Hepatocyte (in vitro differentiated cells): ENCODE measurements around the gene MDC1. TPM values are rescaled to one million over a fixed set of nuclear protein-coding genes. Genes with fewer than 3 reads are reported as not detected.
A peak's percentile ranks its signal among the peaks of the same experiment; 100 is the strongest.

ENCODE experiments used
- DNase-seq: peaks from one replicate; pipeline ENCODE4 v3.0.0-alpha.2; 2016; ENCODE audit warnings: low spot score
- H2AFZ ChIP-seq: fragments of 200-600 bp; sonication (generic); 2 replicates; pipeline ENCODE4 v1.6.0; 2016; ENCODE audit warnings: antibody characterized with exemption, mild to moderate bottlenecking
- H3K27ac ChIP-seq: fragments of 200-600 bp; sonication (generic); 2 replicates; pipeline ENCODE4 v1.5.1; 2016; ENCODE audit warnings: mild to moderate bottlenecking
- H3K27me3 ChIP-seq: fragments of 200-600 bp; sonication (generic); 2 replicates; pipeline ENCODE4 v1.6.1; 2016
- H3K36me3 ChIP-seq: fragments of 200-600 bp; sonication (generic); replicated peaks from 2 replicates; pipeline ENCODE4 v1.5.1; 2016; ENCODE audit warnings: low read depth; ENCODE audit not compliant: insufficient read depth
- H3K4me1 ChIP-seq: fragments of 200-600 bp; sonication (generic); 2 replicates; pipeline ENCODE4 v1.5.1; 2016; ENCODE audit warnings: mild to moderate bottlenecking, moderate library complexity; ENCODE audit not compliant: insufficient read depth
- H3K4me2 ChIP-seq: fragments of 200-600 bp; sonication (generic); 2 replicates; pipeline ENCODE4 v1.6.0; 2016
- H3K4me3 ChIP-seq: fragments of 200-600 bp; sonication (generic); 2 replicates; pipeline ENCODE4 v1.5.1; 2016; ENCODE audit warnings: mild to moderate bottlenecking
- H3K79me2 ChIP-seq: fragments of 200-600 bp; sonication (generic); 2 replicates; pipeline ENCODE4 v1.6.0; 2017; ENCODE audit warnings: mild to moderate bottlenecking
- H3K9me2 ChIP-seq: fragments of 200-600 bp; sonication (generic); replicated peaks from 2 replicates; pipeline ENCODE4 v1.6.0; 2017; ENCODE audit warnings: mild to moderate bottlenecking; ENCODE audit not compliant: insufficient read depth
- H3K9me3 ChIP-seq: fragments of 200-600 bp; sonication (generic); 2 replicates; pipeline ENCODE4 v1.5.1; 2016; ENCODE audit warnings: low read depth, mild to moderate bottlenecking
- H4K20me1 ChIP-seq: fragments of 200-600 bp; sonication (generic); 2 replicates; pipeline ENCODE4 v1.6.0; 2016; ENCODE audit warnings: mild to moderate bottlenecking; ENCODE audit not compliant: insufficient read depth, poor library complexity, severe bottlenecking
- CTCF ChIP-seq: fragments of 200-600 bp; sonication (generic); IDR thresholded peaks from 2 replicates; pipeline ENCODE4 v1.5.1; 2016; ENCODE audit warnings: antibody characterized with exemption, mild to moderate bottlenecking; ENCODE audit not compliant: poor library complexity
- EZH2 ChIP-seq: fragments of 200-600 bp; sonication (generic); IDR thresholded peaks from 2 replicates; pipeline ENCODE4 v1.6.1; 2016; ENCODE audit warnings: antibody characterized with exemption, mild to moderate bottlenecking, borderline replicate concordance
- EZH2phosphoT487 ChIP-seq: fragments of 200-600 bp; sonication (generic); IDR thresholded peaks from one replicate; pipeline ENCODE4 v1.6.1; 2018; ENCODE audit warnings: antibody characterized with exemption, mild to moderate bottlenecking, low read depth, moderate library complexity; ENCODE audit not compliant: unreplicated experiment, severe bottlenecking
- WGBS: methylation state at CpG from one replicate; pipeline ENCODE4 v1.1.6; 2016; ENCODE audit warnings: low lambda C conversion rate; ENCODE audit errors: missing lambda C conversion rate; 5-methylcytosine and 5-hydroxymethylcytosine counted together
- polyA plus RNA-seq: library from polyadenylated mRNA; unstranded; fragments of >200 nt; fragmentation: Nextera tagmentation; extraction: Ambion mirVana; gene quantifications from 2 replicates; pipeline ENCODE4 v1.2.1, GENCODE V29; 2016
- total RNA-seq: library from RNA; depleted of rRNA; stranded (reverse); fragments of >200 nt; gene quantifications from 2 replicates; pipeline ENCODE4 v1.2.3, GENCODE V29; 2014

Gene MDC1
- total and polyA plus RNA-seq, 2 experiments from 2014 or later, result 8.7 to 9.9 TPM

DNA sequence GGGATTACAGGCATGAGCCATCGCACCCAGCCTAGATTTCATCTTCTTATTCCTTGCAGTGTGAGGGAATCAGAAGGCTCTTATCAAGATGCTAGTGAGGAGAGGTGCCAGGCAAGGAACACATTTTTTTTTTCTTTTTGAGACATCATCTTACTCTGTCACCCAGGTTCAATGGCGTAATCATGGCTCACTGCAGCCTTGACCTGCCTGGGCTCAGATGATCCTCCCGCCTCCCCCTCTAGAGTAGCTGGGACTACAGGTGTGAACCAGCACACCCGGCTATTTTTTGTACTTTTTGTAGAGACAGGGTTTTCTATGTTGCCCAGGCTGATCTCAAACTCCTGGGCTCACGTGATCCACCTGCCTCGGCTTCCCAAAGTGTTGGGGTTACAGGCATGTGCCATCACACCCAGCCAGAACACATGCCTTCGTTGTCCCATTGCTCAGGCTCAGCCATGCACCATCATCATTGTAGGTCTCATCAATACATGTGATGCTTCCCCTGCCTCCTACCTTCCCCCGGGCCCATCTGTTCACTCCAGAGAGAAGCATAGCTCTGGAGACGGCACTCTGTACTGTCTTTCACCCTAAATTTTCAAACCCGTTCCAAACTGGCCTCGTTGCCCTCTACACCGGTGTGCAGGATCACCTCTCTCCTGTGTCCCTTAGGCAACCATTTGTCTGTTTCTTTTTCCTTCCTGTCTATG lies 15.3 kb upstream of the MDC1 start:
- no peak overlapping the region for H3K4me3 ChIP-seq

DNA sequence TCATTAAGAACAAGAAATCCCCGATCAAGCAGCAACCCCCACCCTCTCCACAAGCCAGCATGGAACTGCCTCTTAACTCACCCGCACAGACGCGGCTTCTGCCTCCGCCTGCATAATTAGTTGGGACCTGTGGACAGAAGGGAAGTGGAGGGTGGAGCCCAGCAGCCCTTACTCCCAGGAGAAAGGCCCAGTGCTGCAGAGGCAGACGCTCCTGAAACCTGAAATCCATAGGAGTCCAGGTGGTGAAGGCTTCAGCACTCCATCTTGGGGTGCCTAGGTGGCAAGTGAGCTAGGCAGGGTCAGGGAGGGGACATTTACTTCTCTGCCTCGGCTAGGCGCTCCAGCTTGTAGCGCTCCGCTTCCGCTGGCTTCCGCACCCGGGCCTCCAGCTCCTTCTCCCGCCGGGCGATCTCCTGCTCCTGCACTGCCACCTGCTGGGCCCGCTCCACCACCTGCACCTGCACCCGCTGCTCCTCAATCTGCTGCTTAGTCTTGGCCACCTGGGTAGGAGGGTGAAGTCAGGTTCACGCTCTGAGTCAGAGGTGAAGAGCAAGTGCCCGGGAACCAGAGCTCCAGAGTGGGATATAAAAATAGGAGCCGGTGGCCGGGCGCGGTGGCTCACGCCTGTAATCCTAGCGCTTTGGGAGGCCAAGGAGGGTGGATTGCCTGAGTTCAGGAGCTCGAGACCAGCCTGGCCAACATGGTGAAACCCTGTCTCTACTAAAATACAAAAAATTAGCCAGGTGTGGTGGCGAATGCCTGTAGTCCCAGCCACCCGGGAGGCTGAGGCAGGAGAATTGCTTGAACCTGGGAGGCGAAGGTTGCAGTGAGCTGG lies 13.7 kb upstream of the MDC1 start:
- H2AFZ ChIP-seq, result no peak overlapping the region
- no peak overlapping the region for H3K4me3 ChIP-seq
- WGBS, result 65% methylated on average over 30 of the region's 30 CpGs
- H3K9me3 ChIP-seq, result no peaks in the 10 kb centered on the region
- DNase-seq, result peak; percentile 90
- H3K4me2 ChIP-seq, result no peak overlapping the region
- H4K20me1 ChIP-seq, result peaks cover 4% of the 10 kb centered on the region
- H3K36me3 ChIP-seq, result no peaks in the 10 kb centered on the region
- no peaks in the 10 kb centered on the region for H3K4me1 ChIP-seq
- TF ChIP-seq EZH2, result no peak
- TF ChIP-seq EZH2phosphoT487, result no peak
- peak; percentile 63 for TF ChIP-seq CTCF
- no peaks in the 10 kb centered on the region for H3K27me3 ChIP-seq
- no peak overlapping the region for H3K27ac ChIP-seq
- no peaks in the 10 kb centered on the region for H3K9me2 ChIP-seq
- H3K79me2 ChIP-seq, result peaks cover 26% of the 10 kb centered on the region

More for the DNA sequence above, 15.3 kb upstream of the MDC1 start:
- Histone ChIP-seq H3K4me2 (no peak overlapping the region), H3K9me2 (no peaks in the 10 kb centered on the region), H3K79me2 (peaks cover 34% of the 10 kb centered on the region), H3K9me3 (no peaks in the 10 kb centered on the region), H3K27me3 (no peaks in the 10 kb centered on the region), H3K36me3 (no peaks in the 10 kb centered on the region), H4K20me1 (no peaks in the 10 kb centered on the region), H3K4me1 (no peaks in the 10 kb centered on the region), H2AFZ (no peak overlapping the region), H3K27ac (no peak overlapping the region)
- TF ChIP-seq EZH2 (no peak), CTCF (no peak), EZH2phosphoT487 (no peak)
- WGBS, result 95% methylated on average over 12 of the region's 12 CpGs
- DNase-seq, result no peak

- 64% methylated on average over 7 of the region's 7 CpGs for WGBS
- Histone ChIP-seq H2AFZ (no peak overlapping the region), H3K4me2 (no peak overlapping the region), H3K79me2 (peaks cover 42% of the 10 kb centered on the region), H3K36me3 (no peaks in the 10 kb centered on the region), H3K27me3 (no peaks in the 10 kb centered on the region), H3K9me3 (no peaks in the 10 kb centered on the region), H3K9me2 (no peaks in the 10 kb centered on the region), H3K4me3 (no peak overlapping the region), H3K4me1 (peaks cover 1% of the 10 kb centered on the region), H3K27ac (peak overlapping the region; percentile 38), H4K20me1 (peaks cover 30% of the 10 kb centered on the region)
- DNase-seq, result peak; percentile 59
- TF ChIP-seq CTCF (peak; percentile 35), EZH2 (no peak), EZH2phosphoT487 (no peak)
Observed at GRCh38 chr6:30727920-30728553, 11.0 kb upstream of the MDC1 start.
